Smooth muscle cell (in vitro differentiated cells): ENCODE measurements around the gene STXBP5L. TPM values are rescaled to one million over a fixed set of nuclear protein-coding genes. Genes with fewer than 3 reads are reported as not detected.

ENCODE experiments used
- DNase-seq: peaks from one replicate; lab custom pipeline; 2025; ENCODE audit not compliant: unreplicated experiment; lab: John Stamatoyannopoulos, UW
- H2AFZ ChIP-seq: fragments of 200-600 bp; sonication (generic); 2 replicates; pipeline ENCODE4 v1.6.0; 2016; ENCODE audit warnings: antibody characterized with exemption, low read depth, mild to moderate bottlenecking
- H3F3A ChIP-seq: fragments of 200-600 bp; sonication (generic); 2 replicates; pipeline ENCODE4 v1.6.0; 2017; ENCODE audit warnings: antibody characterized with exemption, low read depth
- H3K27ac ChIP-seq: fragments of 200-600 bp; sonication (generic); 2 replicates; pipeline ENCODE4 v1.5.1; 2016; ENCODE audit warnings: low read depth, mild to moderate bottlenecking
- H3K27me3 ChIP-seq: fragments of 200-600 bp; sonication (generic); 2 replicates; pipeline ENCODE4 v1.6.1; 2016; ENCODE audit warnings: low read depth, mild to moderate bottlenecking
- H3K36me3 ChIP-seq: fragments of 200-600 bp; sonication (generic); 2 replicates; pipeline ENCODE4 v1.5.1; 2016; ENCODE audit warnings: low read depth
- H3K4me1 ChIP-seq: fragments of 200-600 bp; sonication (generic); 2 replicates; pipeline ENCODE4 v1.5.1; 2016; ENCODE audit warnings: low read depth
- H3K4me2 ChIP-seq: fragments of 200-600 bp; sonication (generic); 2 replicates; pipeline ENCODE4 v1.6.0; 2016; ENCODE audit warnings: mild to moderate bottlenecking
- H3K4me3 ChIP-seq: fragments of 200-600 bp; sonication (generic); 2 replicates; pipeline ENCODE4 v1.5.1; 2016; ENCODE audit warnings: mild to moderate bottlenecking
- H3K79me2 ChIP-seq: fragments of 200-600 bp; sonication (generic); 2 replicates; pipeline ENCODE4 v1.6.0; 2016; ENCODE audit warnings: low read depth, mild to moderate bottlenecking
- H3K9ac ChIP-seq: fragments of 200-600 bp; sonication (generic); 2 replicates; pipeline ENCODE4 v1.6.0; 2016; ENCODE audit warnings: low read depth
- H3K9me3 ChIP-seq: fragments of 200-600 bp; sonication (generic); replicated peaks from 2 replicates; pipeline ENCODE4 v1.5.1; 2016; ENCODE audit warnings: low read depth
- H4K20me1 ChIP-seq: fragments of 200-600 bp; sonication (generic); 2 replicates; pipeline ENCODE4 v1.6.0; 2016; ENCODE audit warnings: low read depth
- CTCF ChIP-seq: fragments of 200-600 bp; sonication (generic); IDR thresholded peaks from 2 replicates; pipeline ENCODE4 v1.5.1; 2017; ENCODE audit warnings: borderline replicate concordance, mild to moderate bottlenecking, antibody characterized with exemption; ENCODE audit not compliant: insufficient read depth, poor library complexity, severe bottlenecking
- WGBS: methylation state at CpG from one replicate; pipeline ENCODE4 v1.1.7; 2016; ENCODE audit warnings: low lambda C conversion rate; 5-methylcytosine and 5-hydroxymethylcytosine counted together
- polyA plus RNA-seq: library from polyadenylated mRNA; unstranded; fragments of >200 nt; fragmentation: Nextera tagmentation; extraction: Ambion mirVana; gene quantifications from 2 replicates; pipeline ENCODE4 v1.2.1, GENCODE V29; 2016
- total RNA-seq: library from RNA; depleted of rRNA; stranded (reverse); fragments of >200 nt; gene quantifications from 2 replicates; pipeline ENCODE4 v1.2.3, GENCODE V29; 2014

STXBP5L gene
- total and polyA plus RNA-seq, 2 experiments from 2014 or later = 3.3 to 10.3 TPM

- Histone ChIP-seq H2AFZ (no peak overlapping the region), H3K9me3 (no peaks in the 10 kb centered on the region), H3K27me3 (no peaks in the 10 kb centered on the region), H3K4me2 (no peak overlapping the region), H4K20me1 (no peaks in the 10 kb centered on the region), H3K4me1 (no peaks in the 10 kb centered on the region), H3K4me3 (no peak overlapping the region), H3K9ac (no peak overlapping the region), H3K27ac (no peak overlapping the region), H3F3A (no peaks in the 10 kb centered on the region), H3K36me3 (peaks cover 4% of the 10 kb centered on the region), H3K79me2 (peaks cover 5% of the 10 kb centered on the region)
- DNase-seq = no peak
- TF ChIP-seq CTCF = no peak
- 93% methylated on average over 4 of the region's 4 CpGs for WGBS
These were observed 81.0 kb downstream of the STXBP5L start for GRCh38 chr3:120988994-120989393.

DNA sequence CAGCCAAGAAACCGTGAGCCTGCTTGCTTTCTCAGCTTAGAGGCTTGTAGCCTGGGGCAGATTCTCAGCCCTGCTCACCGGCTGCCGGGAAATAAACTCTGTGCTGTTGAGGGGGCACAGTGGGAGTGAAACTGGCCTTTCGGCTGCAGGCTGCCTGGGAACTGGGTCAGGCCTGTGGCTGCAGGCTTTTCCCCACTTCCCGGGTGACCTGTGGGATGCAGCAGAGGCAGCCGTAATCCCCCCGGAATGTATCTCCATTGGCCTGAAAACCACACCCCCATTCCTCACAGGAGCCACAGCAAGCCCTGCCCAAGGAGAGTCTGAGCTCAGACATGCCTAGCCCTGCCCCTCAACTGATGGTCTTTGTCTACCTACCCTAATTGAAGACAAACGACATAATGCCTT is 110.9 kb downstream of the STXBP5L start:
- H3K79me2 ChIP-seq = no peaks in the 10 kb centered on the region
- H4K20me1 ChIP-seq = no peaks in the 10 kb centered on the region
- no peaks in the 10 kb centered on the region for H3K27me3 ChIP-seq
- no peaks in the 10 kb centered on the region for H3F3A ChIP-seq
- no peak overlapping the region for H3K9ac ChIP-seq
- H3K4me3 ChIP-seq = no peak overlapping the region
- no peak for TF ChIP-seq CTCF
- DNase-seq = no peak
- peaks cover under 1% of the 10 kb centered on the region for H3K9me3 ChIP-seq
- H3K4me1 ChIP-seq = no peaks in the 10 kb centered on the region
- 71% methylated on average over 8 of the region's 8 CpGs for WGBS
- H3K4me2 ChIP-seq = no peak overlapping the region
- no peak overlapping the region for H3K27ac ChIP-seq
- no peak overlapping the region for H2AFZ ChIP-seq
- H3K36me3 ChIP-seq = no peaks in the 10 kb centered on the region

- H3K27ac ChIP-seq = no peak overlapping the region
- H3K4me2 ChIP-seq = no peak overlapping the region
- H3K9ac ChIP-seq = no peak overlapping the region
- no peak for TF ChIP-seq CTCF
- no peak overlapping the region for H3K4me3 ChIP-seq
- H3K4me1 ChIP-seq = no peaks in the 10 kb centered on the region
- no peaks in the 10 kb centered on the region for H3K36me3 ChIP-seq
- H3F3A ChIP-seq = no peaks in the 10 kb centered on the region
- H3K27me3 ChIP-seq = no peaks in the 10 kb centered on the region
- no peak for DNase-seq
- H4K20me1 ChIP-seq = no peaks in the 10 kb centered on the region
- H3K79me2 ChIP-seq = no peaks in the 10 kb centered on the region
- 70% methylated on average over 6 of the region's 6 CpGs for WGBS
- H2AFZ ChIP-seq = no peak overlapping the region
- H3K9me3 ChIP-seq = no peaks in the 10 kb centered on the region
These were observed 155.6 kb downstream of the STXBP5L start for GRCh38 chr3:121063628-121064027.

DNA sequence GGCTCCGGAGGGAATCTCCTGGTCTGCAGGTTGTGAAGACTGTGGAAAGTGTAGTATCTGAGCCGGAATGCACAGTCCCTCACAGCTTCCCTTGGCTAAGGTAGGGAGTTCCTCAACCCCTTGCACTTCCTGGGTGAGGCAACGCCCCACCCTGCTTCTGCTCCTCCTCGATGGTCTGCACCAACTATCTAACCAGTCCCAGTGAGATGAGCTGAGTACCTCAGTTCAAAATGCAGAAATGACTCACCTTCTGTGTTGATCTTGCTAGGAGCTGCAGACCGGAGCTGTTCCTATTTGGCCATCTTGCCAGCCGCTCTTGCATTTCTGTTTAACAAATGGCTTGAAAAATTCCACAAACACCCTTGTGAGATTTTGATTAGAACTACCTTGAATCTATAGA is 156.1 kb downstream of the STXBP5L start:
- no peak overlapping the region for H3K4me3 ChIP-seq
- H3K27ac ChIP-seq = no peak overlapping the region
- H3F3A ChIP-seq = no peaks in the 10 kb centered on the region
- H3K36me3 ChIP-seq = no peaks in the 10 kb centered on the region
- DNase-seq = no peak
- H3K9me3 ChIP-seq = no peaks in the 10 kb centered on the region
- no peak overlapping the region for H3K9ac ChIP-seq
- no peaks in the 10 kb centered on the region for H4K20me1 ChIP-seq
- H3K27me3 ChIP-seq = no peaks in the 10 kb centered on the region
- H2AFZ ChIP-seq = no peak overlapping the region
- TF ChIP-seq CTCF = no peak
- H3K4me1 ChIP-seq = no peaks in the 10 kb centered on the region
- H3K79me2 ChIP-seq = no peaks in the 10 kb centered on the region
- no peak overlapping the region for H3K4me2 ChIP-seq
- 95% methylated on average over 6 of the region's 6 CpGs for WGBS
